ENCODE data around the gene C5orf52. TPM values are rescaled to one million over a fixed set of nuclear protein-coding genes. Genes with fewer than 3 reads are reported as not detected.
"Not testable (repeated sequence)": the region's sequence is repeated elsewhere in the genome, so short reads cannot be mapped to it uniquely, and the experiment has no call there.

C5orf52 gene
- total RNA-seq, 1 donor from 2014 or later: not detected

DNA sequence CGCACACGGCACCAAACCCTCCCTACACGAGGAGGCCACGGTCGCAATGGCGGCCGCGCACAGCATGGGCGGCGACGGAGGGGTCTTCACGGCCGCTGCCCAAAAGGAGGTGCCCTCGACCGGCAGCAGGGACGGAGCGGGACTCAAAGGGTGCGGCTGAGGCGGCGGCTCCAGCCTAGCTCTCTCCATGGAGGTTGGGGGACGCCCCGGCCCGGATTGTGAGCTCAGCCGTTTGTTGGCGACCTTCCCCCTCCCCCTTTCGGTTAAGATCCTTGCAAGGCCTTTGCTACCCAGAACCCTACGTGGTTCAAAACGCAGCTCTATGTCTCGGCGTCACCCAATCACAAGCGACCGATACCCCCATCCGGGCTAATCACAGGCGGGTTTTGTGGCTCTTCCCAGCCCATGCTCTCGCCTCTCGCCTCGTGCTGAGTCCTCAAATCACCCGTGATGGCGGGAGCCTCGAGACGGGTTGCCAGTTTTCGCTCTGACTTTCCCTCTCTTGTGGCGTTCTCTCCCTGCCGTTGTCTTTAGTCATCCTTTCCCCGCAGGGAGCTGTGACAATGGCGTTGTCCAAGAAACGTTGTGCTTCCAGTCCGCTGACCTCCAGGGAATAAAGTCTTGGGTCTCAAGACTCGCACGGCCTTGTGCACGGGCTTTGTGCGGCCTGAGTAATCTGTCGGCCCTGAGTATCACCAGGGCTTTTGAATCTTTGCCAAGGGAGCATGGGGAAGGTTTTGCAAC is 19.5 kb downstream of the C5orf52 start:
- Histone ChIP-seq H3K9me3 (ENCODE audit: control insufficient read depth in 3 of 3, low read length in 3 of 3) (no peaks in the 10 kb centered on the region), H3K27me3 (ENCODE audit: control insufficient read depth in 3 of 3, insufficient read depth in 3 of 3, low read length in 3 of 3) (peaks cover 0 to 3% (median 0%) of the 10 kb centered on the region in 3 donors), H3K27ac (ENCODE audit: low read depth, low read length) (no peak overlapping the region), H3K9ac (ENCODE audit: low read depth in 1 of 3, low read length in 3 of 3) (no peak overlapping the region), H3K4me3 (ENCODE audit: low read length in 3 of 3) (no peak overlapping the region), H3K36me3 (ENCODE audit: control insufficient read depth in 3 of 3, insufficient read depth in 3 of 3, low read length in 3 of 3) (no peaks in the 10 kb centered on the region), H3K4me1 (ENCODE audit: control insufficient read depth in 3 of 3, insufficient read depth in 3 of 3, low read length in 3 of 3) (no peaks in the 10 kb centered on the region)

DNA sequence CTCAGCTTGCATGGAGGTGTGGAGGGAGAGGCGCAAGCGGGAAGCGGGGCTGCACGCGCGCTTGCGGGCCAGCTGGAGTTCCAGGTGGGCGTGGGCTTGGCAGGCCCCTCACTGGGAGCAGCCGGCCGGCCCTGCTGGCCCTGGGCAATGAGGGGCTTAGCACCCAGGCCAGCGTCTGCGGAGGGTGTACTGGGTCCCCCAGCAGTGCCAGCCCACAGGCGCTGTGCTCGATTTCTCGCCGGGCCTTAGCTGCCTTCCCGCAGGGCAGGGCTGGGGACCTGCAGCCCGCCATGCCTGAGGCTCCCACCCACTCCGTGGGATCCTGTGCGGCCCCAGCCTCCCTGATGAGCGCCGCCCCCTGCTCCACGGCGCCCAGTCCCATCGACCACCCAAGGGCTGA is 22.5 kb downstream of the C5orf52 start:
- not testable (repeated sequence) for H3K9ac ChIP-seq (ENCODE audit: low read depth in 1 of 3, low read length in 3 of 3); H3K27me3 ChIP-seq (ENCODE audit: control insufficient read depth in 3 of 3, insufficient read depth in 3 of 3, low read length in 3 of 3); H3K4me1 ChIP-seq (ENCODE audit: control insufficient read depth in 3 of 3, insufficient read depth in 3 of 3, low read length in 3 of 3); H3K9me3 ChIP-seq (ENCODE audit: control insufficient read depth in 3 of 3, low read length in 3 of 3); H3K36me3 ChIP-seq (ENCODE audit: control insufficient read depth in 3 of 3, insufficient read depth in 3 of 3, low read length in 3 of 3); H3K27ac ChIP-seq (ENCODE audit: low read depth, low read length); H3K4me3 ChIP-seq (ENCODE audit: low read length in 3 of 3)

DNA sequence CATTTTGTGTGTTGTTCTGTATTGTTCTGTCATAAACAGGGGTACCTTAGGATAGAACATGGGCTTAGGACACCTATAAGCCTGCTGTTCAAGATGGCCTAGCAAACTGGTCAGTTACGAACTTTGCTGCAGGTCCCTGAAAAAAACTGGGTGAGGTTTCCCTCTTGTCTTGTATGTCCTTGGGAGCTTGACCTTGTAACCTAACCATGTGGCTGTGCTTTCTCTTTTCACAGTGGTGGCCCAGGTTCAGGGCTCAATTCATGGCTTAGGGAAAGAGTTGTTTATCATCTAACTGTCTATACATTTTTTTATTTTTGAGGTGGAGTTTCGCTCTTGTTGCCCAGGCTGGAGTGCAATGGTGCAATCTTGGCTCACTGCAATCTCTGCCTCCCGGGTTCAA is 24.8 kb downstream of the C5orf52 start:
- not testable (repeated sequence) for H3K9ac ChIP-seq (ENCODE audit: low read depth in 1 of 3, low read length in 3 of 3); H3K27ac ChIP-seq (ENCODE audit: low read depth, low read length); H3K4me3 ChIP-seq (ENCODE audit: low read length in 3 of 3); H3K4me1 ChIP-seq (ENCODE audit: control insufficient read depth in 3 of 3, insufficient read depth in 3 of 3, low read length in 3 of 3); H3K36me3 ChIP-seq (ENCODE audit: control insufficient read depth in 3 of 3, insufficient read depth in 3 of 3, low read length in 3 of 3); H3K9me3 ChIP-seq (ENCODE audit: control insufficient read depth in 3 of 3, low read length in 3 of 3); H3K27me3 ChIP-seq (ENCODE audit: control insufficient read depth in 3 of 3, insufficient read depth in 3 of 3, low read length in 3 of 3)

DNA sequence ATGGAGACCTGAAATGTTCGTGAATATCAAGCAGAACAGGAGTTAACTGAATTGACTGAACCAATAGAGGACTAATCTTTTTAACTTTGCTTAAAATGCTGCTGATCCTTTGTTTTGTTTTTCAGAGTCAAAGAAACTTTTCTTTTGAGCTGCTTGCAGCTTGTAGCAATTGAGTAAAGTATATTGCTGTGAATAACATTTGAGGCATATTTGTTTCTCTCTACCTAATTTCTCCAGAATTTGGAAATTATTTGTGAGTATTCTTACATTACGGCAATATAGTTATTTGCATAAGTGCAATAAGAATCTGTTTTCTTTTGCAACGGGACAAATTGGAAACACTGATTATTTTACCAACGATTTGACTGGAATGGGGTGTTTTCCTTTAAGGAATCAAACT is 27.3 kb downstream of the C5orf52 start:
- H3K9me3 ChIP-seq (ENCODE audit: control insufficient read depth in 3 of 3, low read length in 3 of 3); H3K27me3 ChIP-seq (ENCODE audit: control insufficient read depth in 3 of 3, insufficient read depth in 3 of 3, low read length in 3 of 3); H3K27ac ChIP-seq (ENCODE audit: low read depth, low read length); H3K4me3 ChIP-seq (ENCODE audit: low read length in 3 of 3); H3K36me3 ChIP-seq (ENCODE audit: control insufficient read depth in 3 of 3, insufficient read depth in 3 of 3, low read length in 3 of 3); H3K9ac ChIP-seq (ENCODE audit: low read depth in 1 of 3, low read length in 3 of 3); H3K4me1 ChIP-seq (ENCODE audit: control insufficient read depth in 3 of 3, insufficient read depth in 3 of 3, low read length in 3 of 3): not testable (repeated sequence)

DNA sequence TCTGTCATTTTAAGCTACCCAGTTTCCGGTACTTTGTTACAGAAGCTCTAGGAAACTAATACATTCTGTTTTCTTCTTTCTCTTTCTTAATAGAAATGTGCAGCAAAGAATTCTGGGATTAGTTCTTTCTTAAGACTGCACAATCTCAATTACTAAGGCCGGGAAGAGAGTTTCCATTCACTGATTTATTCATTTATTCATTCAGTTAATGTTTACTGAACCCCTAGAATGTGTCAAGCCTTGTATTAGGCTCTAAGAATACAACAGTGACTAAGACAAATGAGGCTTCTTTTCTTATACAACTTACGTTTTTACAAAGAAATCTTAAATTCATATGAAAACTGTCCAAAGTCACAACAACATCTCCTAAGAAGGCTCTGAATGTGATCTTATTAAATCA is 32.4 kb downstream of the C5orf52 start:
- Histone ChIP-seq H3K36me3 (ENCODE audit: control insufficient read depth in 3 of 3, insufficient read depth in 3 of 3, low read length in 3 of 3) (no peaks in the 10 kb centered on the region), H3K4me1 (ENCODE audit: control insufficient read depth in 3 of 3, insufficient read depth in 3 of 3, low read length in 3 of 3) (no peaks in the 10 kb centered on the region), H3K27me3 (ENCODE audit: control insufficient read depth in 3 of 3, insufficient read depth in 3 of 3, low read length in 3 of 3) (no peaks in the 10 kb centered on the region), H3K9ac (ENCODE audit: low read depth in 1 of 3, low read length in 3 of 3) (no peak overlapping the region), H3K9me3 (ENCODE audit: control insufficient read depth in 3 of 3, low read length in 3 of 3) (no peaks in the 10 kb centered on the region), H3K4me3 (ENCODE audit: low read length in 3 of 3) (no peak overlapping the region), H3K27ac (ENCODE audit: low read depth, low read length) (no peak overlapping the region)

DNA sequence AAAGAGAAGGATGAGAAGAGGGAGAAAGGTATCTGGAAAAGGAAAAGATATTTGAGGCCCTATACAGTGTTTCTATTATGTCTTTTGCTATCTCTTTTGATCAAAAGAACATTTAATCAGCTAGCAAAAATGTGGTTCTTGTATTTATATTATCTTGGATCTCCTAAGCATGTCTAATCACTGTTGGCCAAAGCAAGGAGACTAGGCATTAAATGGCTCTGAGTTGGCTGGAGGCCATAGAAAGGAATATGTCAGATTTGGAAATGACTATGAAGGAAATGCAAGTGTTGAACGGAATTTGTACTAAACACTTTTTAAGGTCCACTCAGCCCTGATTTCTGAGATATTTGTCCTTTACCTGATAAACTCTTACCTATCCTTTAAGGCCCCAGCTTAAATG is 37.5 kb downstream of the C5orf52 start:
- H3K9me3 ChIP-seq (ENCODE audit: control insufficient read depth in 3 of 3, low read length in 3 of 3): no peaks in the 10 kb centered on the region
- H3K4me1 ChIP-seq (ENCODE audit: control insufficient read depth in 3 of 3, insufficient read depth in 3 of 3, low read length in 3 of 3): no peaks in the 10 kb centered on the region
- no peak overlapping the region for H3K9ac ChIP-seq (ENCODE audit: low read depth in 1 of 3, low read length in 3 of 3)
- H3K27ac ChIP-seq (ENCODE audit: low read depth, low read length): no peak overlapping the region
- no peak overlapping the region for H3K4me3 ChIP-seq (ENCODE audit: low read length in 3 of 3)
- H3K27me3 ChIP-seq (ENCODE audit: control insufficient read depth in 3 of 3, insufficient read depth in 3 of 3, low read length in 3 of 3): no peaks in the 10 kb centered on the region
- H3K36me3 ChIP-seq (ENCODE audit: control insufficient read depth in 3 of 3, insufficient read depth in 3 of 3, low read length in 3 of 3): no peaks in the 10 kb centered on the region

DNA sequence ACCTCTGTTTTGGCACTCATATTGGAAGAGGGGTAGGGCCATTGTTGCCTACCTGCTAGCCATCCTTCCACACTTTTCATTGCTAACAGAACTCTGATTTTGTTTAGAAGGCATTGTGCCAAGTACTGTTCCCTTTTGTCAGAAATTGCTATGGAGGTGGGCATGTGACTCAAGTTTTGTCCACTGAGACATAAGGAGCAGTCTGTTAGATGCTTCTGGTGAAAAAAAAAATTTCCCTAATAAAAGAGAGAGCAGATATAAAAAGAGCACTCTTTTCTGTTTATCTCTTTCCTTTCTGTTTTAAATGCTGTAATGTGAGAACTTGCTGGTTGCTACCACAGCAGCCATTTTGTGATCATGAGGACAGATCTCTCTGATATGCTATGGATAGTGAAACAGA is 38.0 kb downstream of the C5orf52 start:
- no peak overlapping the region for H3K27ac ChIP-seq (ENCODE audit: low read depth, low read length)
- no peaks in the 10 kb centered on the region for H3K9me3 ChIP-seq (ENCODE audit: control insufficient read depth in 3 of 3, low read length in 3 of 3)
- H3K36me3 ChIP-seq (ENCODE audit: control insufficient read depth in 3 of 3, insufficient read depth in 3 of 3, low read length in 3 of 3): no peaks in the 10 kb centered on the region
- H3K27me3 ChIP-seq (ENCODE audit: control insufficient read depth in 3 of 3, insufficient read depth in 3 of 3, low read length in 3 of 3): no peaks in the 10 kb centered on the region
- no peaks in the 10 kb centered on the region for H3K4me1 ChIP-seq (ENCODE audit: control insufficient read depth in 3 of 3, insufficient read depth in 3 of 3, low read length in 3 of 3)
- no peak overlapping the region for H3K9ac ChIP-seq (ENCODE audit: low read depth in 1 of 3, low read length in 3 of 3)
- no peak overlapping the region for H3K4me3 ChIP-seq (ENCODE audit: low read length in 3 of 3)

DNA sequence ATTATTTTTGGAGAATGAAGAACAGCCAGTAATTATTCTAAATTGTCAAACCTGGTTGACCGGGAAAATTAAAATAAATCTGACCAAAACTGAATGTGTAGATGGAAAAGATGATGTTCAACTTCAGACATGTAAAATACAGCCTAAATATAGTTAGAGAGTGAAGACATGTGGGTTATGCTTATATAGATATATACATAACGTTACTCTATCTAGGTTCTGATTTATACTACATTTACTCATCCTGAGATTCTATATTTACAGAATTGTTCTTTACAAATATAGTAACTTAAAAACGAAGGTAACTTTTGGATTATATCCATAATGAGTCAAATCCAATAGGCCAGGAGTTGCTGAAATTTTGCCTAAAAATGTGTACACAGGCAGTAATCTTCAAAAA is 39.1 kb downstream of the C5orf52 start:
- Histone ChIP-seq H3K9ac (ENCODE audit: low read depth in 1 of 3, low read length in 3 of 3) (no peak overlapping the region), H3K27me3 (ENCODE audit: control insufficient read depth in 3 of 3, insufficient read depth in 3 of 3, low read length in 3 of 3) (no peaks in the 10 kb centered on the region), H3K4me3 (ENCODE audit: low read length in 3 of 3) (no peak overlapping the region), H3K4me1 (ENCODE audit: control insufficient read depth in 3 of 3, insufficient read depth in 3 of 3, low read length in 3 of 3) (no peaks in the 10 kb centered on the region), H3K9me3 (ENCODE audit: control insufficient read depth in 3 of 3, low read length in 3 of 3) (no peaks in the 10 kb centered on the region), H3K36me3 (ENCODE audit: control insufficient read depth in 3 of 3, insufficient read depth in 3 of 3, low read length in 3 of 3) (no peaks in the 10 kb centered on the region), H3K27ac (ENCODE audit: low read depth, low read length) (no peak overlapping the region)

DNA sequence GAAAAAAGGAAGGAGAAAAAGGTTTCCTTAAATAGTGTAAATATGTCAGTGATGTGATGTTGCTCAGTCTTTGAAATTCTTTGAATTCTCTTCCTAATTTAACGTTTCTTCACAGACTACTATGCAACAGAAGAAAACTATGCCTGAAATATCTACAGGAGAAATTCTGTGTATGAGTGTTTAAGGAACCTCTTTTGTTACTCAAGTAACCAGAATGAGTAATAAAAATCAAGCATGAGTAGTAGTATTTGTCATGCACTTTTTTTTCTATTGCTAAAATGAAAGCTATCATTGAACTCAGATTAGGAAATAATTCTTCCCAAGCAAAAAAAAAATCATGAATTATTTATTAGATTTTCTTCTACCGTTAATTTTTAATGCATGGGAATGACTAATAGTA is 39.5 kb downstream of the C5orf52 start:
- no peaks in the 10 kb centered on the region for H3K9me3 ChIP-seq (ENCODE audit: control insufficient read depth in 3 of 3, low read length in 3 of 3)
- no peak overlapping the region for H3K4me3 ChIP-seq (ENCODE audit: low read length in 3 of 3)
- no peak overlapping the region for H3K9ac ChIP-seq (ENCODE audit: low read depth in 1 of 3, low read length in 3 of 3)

DNA sequence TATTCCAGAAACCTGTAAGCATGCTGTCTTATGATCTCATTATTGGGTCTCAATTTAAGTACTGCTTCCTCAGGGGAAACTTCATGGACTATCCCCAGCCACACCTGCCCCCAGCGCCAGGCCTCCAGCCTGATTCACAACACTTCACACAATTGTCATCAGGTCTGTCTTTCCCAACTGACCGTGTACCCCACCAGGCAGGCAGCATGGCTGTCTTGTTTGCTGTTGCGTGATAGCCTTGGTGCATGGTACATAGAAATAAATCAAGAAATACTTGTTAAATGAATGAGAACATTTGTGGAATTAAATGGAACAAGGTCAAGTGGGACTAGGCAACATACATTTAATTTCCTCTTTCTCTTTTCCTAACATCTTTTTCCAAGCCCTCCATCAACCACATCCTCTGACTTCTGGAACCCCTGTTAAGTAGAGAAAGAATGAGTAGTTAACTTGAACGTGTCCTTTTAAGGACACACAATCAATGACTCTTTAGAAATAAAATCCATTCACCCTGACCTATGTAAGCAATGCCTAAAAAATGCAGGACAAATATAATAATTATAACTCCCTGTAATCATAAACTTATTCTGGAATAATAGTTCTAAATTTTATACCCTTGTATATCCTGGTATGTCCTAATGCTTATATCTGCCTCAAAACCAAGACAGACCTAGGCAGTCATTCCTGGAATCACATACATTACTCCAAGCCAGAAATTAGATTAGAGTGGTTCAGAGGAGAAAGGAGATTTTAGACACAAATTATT is 42.7 kb downstream of the C5orf52 start:
- no peaks in the 10 kb centered on the region for H3K27me3 ChIP-seq (ENCODE audit: control insufficient read depth in 3 of 3, insufficient read depth in 3 of 3, low read length in 3 of 3)
- H3K9ac ChIP-seq (ENCODE audit: low read depth in 1 of 3, low read length in 3 of 3): no peak overlapping the region
- no peaks in the 10 kb centered on the region for H3K9me3 ChIP-seq (ENCODE audit: control insufficient read depth in 3 of 3, low read length in 3 of 3)

More for the DNA sequence above, 39.5 kb downstream of the C5orf52 start:
- Histone ChIP-seq H3K27ac (ENCODE audit: low read depth, low read length) (no peak overlapping the region), H3K4me1 (ENCODE audit: control insufficient read depth in 3 of 3, insufficient read depth in 3 of 3, low read length in 3 of 3) (no peaks in the 10 kb centered on the region), H3K27me3 (ENCODE audit: control insufficient read depth in 3 of 3, insufficient read depth in 3 of 3, low read length in 3 of 3) (no peaks in the 10 kb centered on the region), H3K36me3 (ENCODE audit: control insufficient read depth in 3 of 3, insufficient read depth in 3 of 3, low read length in 3 of 3) (no peaks in the 10 kb centered on the region)

More for the DNA sequence above, 42.7 kb downstream of the C5orf52 start:
- Histone ChIP-seq H3K4me3 (ENCODE audit: low read length in 3 of 3) (no peak overlapping the region), H3K27ac (ENCODE audit: low read depth, low read length) (no peak overlapping the region), H3K4me1 (ENCODE audit: control insufficient read depth in 3 of 3, insufficient read depth in 3 of 3, low read length in 3 of 3) (peaks cover 0 to 4% (median 2%) of the 10 kb centered on the region in 3 donors), H3K36me3 (ENCODE audit: control insufficient read depth in 3 of 3, insufficient read depth in 3 of 3, low read length in 3 of 3) (no peaks in the 10 kb centered on the region)
